A549 (cell line): ENCODE data around the gene P2RX3. TPM values are rescaled to one million over a fixed set of nuclear protein-coding genes. Genes with fewer than 3 reads are reported as not detected.

ENCODE experiments used
- ATAC-seq, 2 experiments: fragments of 200-7000 bp in 1 of 2; fragments of >200 bp in 1 of 2; cut with Nextera tagmentation in 1 of 2; cut with Tn5 transposase in 1 of 2; 3 replicates each; pipeline versions ENCODE4 v1.8.0 to v1.9.1; 2018 to 2020; ENCODE audit warnings: mild to moderate bottlenecking in 1 of 2, moderate library complexity in 1 of 2
- CTCF ChIA-PET: fragments of 300-600 bp; sonication (Branson Sonifier 250); formaldehyde crosslinking; extraction: SDS; loops from one replicate; lab custom pipeline; 2021; ENCODE audit warnings: antibody characterized with exemption, inconsistent platforms; lab: Yijun Ruan, JAX
- POLR2A ChIA-PET: fragments of 350-600 bp; formaldehyde crosslinking; extraction: SDS; loops from one replicate; lab custom pipeline; 2021; ENCODE audit warnings: antibody characterized with exemption, inconsistent platforms; lab: Yijun Ruan, JAX
- DNase-seq, 2 experiments: peaks; one replicate each; pipeline versions ENCODE4 v3.0.0 to v3.0.0-alpha.2; 2011 to 2016; ENCODE audit warnings: low read depth in 1 of 2, low spot score in 1 of 2
- FAIRE-seq: peaks from 2 replicates; lab custom pipeline; 2011; peaks lifted over from hg19 to GRCh38; lab: Jason Lieb, UNC
- H3K27ac ChIP-seq, 2 experiments: fragments of >200 bp; sonication (Bioruptor Twin); formaldehyde crosslinking; 3 replicates each; pipeline ENCODE4 v1.5.1; 2016 to 2017
- H3K4me1 ChIP-seq: fragments of >200 bp; sonication (Bioruptor Twin); formaldehyde crosslinking; 3 replicates; pipeline ENCODE4 v1.6.1; 2016
- H3K4me2 ChIP-seq: fragments of >200 bp; sonication (Bioruptor Twin); formaldehyde crosslinking; 3 replicates; pipeline ENCODE4 v1.6.1; 2016
- H3K4me3 ChIP-seq: fragments of >200 bp; sonication (Bioruptor Twin); formaldehyde crosslinking; 3 replicates; pipeline ENCODE4 v1.5.1; 2016
- H3K9me3 ChIP-seq: fragments of >200 bp; sonication (Bioruptor Twin); formaldehyde crosslinking; 3 replicates; pipeline ENCODE4 v1.6.1; 2016
- BHLHE40 ChIP-seq: IDR thresholded peaks from 2 replicates; pipeline ENCODE4 v1.6.1; 2012; ENCODE audit warnings: low read depth, low read length, inconsistent platforms
- CHD4 ChIP-seq: fragments of 200-600 bp; sonication (generic); IDR thresholded peaks from 2 replicates; pipeline ENCODE4 v1.6.1; 2016; ENCODE audit warnings: antibody characterized with exemption, mild to moderate bottlenecking, borderline replicate concordance
- ESRRA ChIP-seq: fragments of 150-350 bp; IDR thresholded peaks from 2 replicates; pipeline ENCODE4 v1.6.1; 2014; ENCODE audit warnings: mild to moderate bottlenecking, low read length, borderline replicate concordance
- FOSL2 ChIP-seq, 2 experiments: fragments of 450-650 bp in 1 of 2; fragments of >200 bp in 1 of 2; sonication (Bioruptor Twin) in 1 of 2; formaldehyde crosslinking; IDR thresholded peaks; 2 replicates each; pipeline versions ENCODE4 v1.5.0 to v1.6.1; 2016 to 2020; ENCODE audit warnings: mild to moderate bottlenecking in 1 of 2, moderate library complexity in 1 of 2
- HEYL ChIP-seq: fragments of 250-450 bp; sonication (Bioruptor Pico); IDR thresholded peaks from 2 replicates; pipeline ENCODE4 v1.8.0; 2021; ENCODE audit warnings: mild to moderate bottlenecking, moderate library complexity
- HOXA7 ChIP-seq: fragments of 250-450 bp; sonication (Bioruptor Pico); IDR thresholded peaks from 2 replicates; pipeline ENCODE4 v1.5.0; 2020; ENCODE audit warnings: mild to moderate bottlenecking, moderate library complexity
- HOXB13 ChIP-seq: fragments of 250-450 bp; sonication (Bioruptor Pico); IDR thresholded peaks from 2 replicates; pipeline ENCODE4 v1.5.0; 2020; ENCODE audit warnings: low read depth, mild to moderate bottlenecking, moderate library complexity
- KDM1A ChIP-seq: fragments of 200-600 bp; sonication (generic); IDR thresholded peaks from 2 replicates; pipeline ENCODE4 v1.6.1; 2016; ENCODE audit warnings: low read depth, mild to moderate bottlenecking
- MYC ChIP-seq: IDR thresholded peaks from 2 replicates; pipeline ENCODE4 v1.6.1; 2012; ENCODE audit warnings: mild to moderate bottlenecking, inconsistent platforms, low read length, improper control_type of control experiment, borderline replicate concordance
- NPAS2 ChIP-seq: fragments of 250-450 bp; sonication (Bioruptor Pico); IDR thresholded peaks from 2 replicates; pipeline ENCODE4 v1.8.0; 2022; ENCODE audit warnings: mild to moderate bottlenecking, moderate library complexity, borderline replicate concordance
- NR3C1 ChIP-seq: fragments of >200 bp; sonication (Bioruptor Twin); formaldehyde crosslinking; IDR thresholded peaks from 3 replicates; pipeline ENCODE4 v1.6.1; 2017
- RAD21 ChIP-seq, 2 experiments: fragments of >200 bp in 1 of 2; sonication (Bioruptor Twin) in 1 of 2; formaldehyde crosslinking in 1 of 2; IDR thresholded peaks in 1 of 2; conservative IDR thresholded peaks in 1 of 2; 2 replicates in 1 of 2; 3 replicates in 1 of 2; pipeline ENCODE4 v1.6.1; 2012 to 2018; ENCODE audit warnings: inconsistent platforms in 1 of 2
- RCOR1 ChIP-seq: fragments of 150-350 bp; IDR thresholded peaks from 2 replicates; pipeline ENCODE4 v1.6.1; 2014; ENCODE audit warnings: antibody characterized with exemption, low read length, low read depth
- RFX5 ChIP-seq: fragments of 450-650 bp; IDR thresholded peaks from 2 replicates; pipeline ENCODE4 v1.7.1; 2014; ENCODE audit warnings: antibody characterized with exemption, mild to moderate bottlenecking, moderate library complexity
- RNF2 ChIP-seq: fragments of 200-600 bp; sonication (generic); IDR thresholded peaks from 2 replicates; pipeline ENCODE4 v1.6.1; 2016; ENCODE audit warnings: low read depth, mild to moderate bottlenecking, antibody characterized with exemption, moderate library complexity, borderline replicate concordance
- SMC3 ChIP-seq: fragments of >200 bp; sonication (Bioruptor Twin); formaldehyde crosslinking; IDR thresholded peaks from 3 replicates; pipeline ENCODE4 v1.6.1; 2018; ENCODE audit warnings: inconsistent platforms
- SREBF2 ChIP-seq: fragments of 450-650 bp; IDR thresholded peaks from 2 replicates; pipeline ENCODE4 v1.6.1; 2014; ENCODE audit warnings: mild to moderate bottlenecking, moderate library complexity
- TP53 ChIP-seq: fragments of 250-450 bp; sonication (Bioruptor Pico); IDR thresholded peaks from 2 replicates; pipeline ENCODE4 v1.5.0; 2021; ENCODE audit warnings: mild to moderate bottlenecking, moderate library complexity
- ZC3H11A ChIP-seq: fragments of 450-650 bp; IDR thresholded peaks from 2 replicates; pipeline ENCODE4 v1.6.1; 2014; ENCODE audit warnings: antibody characterized with exemption, mild to moderate bottlenecking
- ZSCAN20 ChIP-seq: fragments of 250-450 bp; sonication (Bioruptor Pico); IDR thresholded peaks from 2 replicates; pipeline ENCODE4 v1.8.0; 2022; ENCODE audit warnings: mild to moderate bottlenecking, moderate library complexity
- WGBS: methylation state at CpG from one replicate; pipeline ENCODE4 v1.1.6; 2017; ENCODE audit errors: missing lambda C conversion rate; 5-methylcytosine and 5-hydroxymethylcytosine counted together
- polyA plus RNA-seq, 4 experiments: library from polyadenylated mRNA; depleted of rRNA in 3 of 4; stranded (reverse); fragments of >200 nt; fragmentation: RNase III in 1 of 4; extraction: RNeasy Plus Mini Kit Qiagen cat#74134 plus additional on column Dnase treatment in 1 of 4; gene quantifications; 2 replicates in 3 of 4; 3 replicates in 1 of 4; pipeline ENCODE4 v1.2.3, GENCODE V29; 2011 to 2017
- TF ChIP-seq, protein P1 (sequence below): fragments of 250-450 bp; sonication (Bioruptor Pico); IDR thresholded peaks from 2 replicates; pipeline ENCODE4 v1.5.0; 2021; ENCODE audit warnings: mild to moderate bottlenecking, moderate library complexity, borderline replicate concordance
- TF ChIP-seq, protein P2 (sequence below): IDR thresholded peaks from 2 replicates; pipeline ENCODE4 v1.6.1; 2012
- TF ChIP-seq, protein P3 (sequence below): fragments of 200-600 bp; sonication (generic); IDR thresholded peaks from 2 replicates; pipeline ENCODE4 v1.6.1; 2016; ENCODE audit warnings: antibody characterized with exemption, mild to moderate bottlenecking, moderate library complexity

P2RX3 gene
- polyA plus RNA-seq, 2 of the 4 experiments (the other 2 are of a cell fraction) = 0.05 to 0.37 TPM

DNA sequence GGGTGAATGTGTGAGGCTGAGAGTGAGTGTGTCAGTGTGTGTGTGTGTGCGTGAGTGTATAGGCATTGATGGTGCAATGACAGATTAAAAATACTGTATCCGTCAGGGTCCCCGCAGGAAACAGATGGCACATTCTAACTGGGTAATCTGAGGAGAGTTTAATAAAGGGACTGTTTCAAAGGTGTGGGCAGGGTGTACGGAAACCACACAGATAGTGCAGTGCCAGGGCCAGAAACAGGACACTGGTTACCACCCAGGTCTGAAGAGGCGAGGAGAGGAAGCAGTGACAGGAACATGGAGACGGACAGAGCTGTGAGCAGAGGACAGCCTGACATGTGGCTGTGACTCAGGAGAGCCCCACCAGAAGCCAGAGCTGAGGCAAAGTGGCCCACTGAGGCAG is 16.5 kb downstream of the P2RX3 start:
- no peak for ATAC-seq
- peak overlapping the region in 1 of 2 experiments; percentile 66; a peak in 2 of 6 replicates for H3K27ac ChIP-seq
- FAIRE-seq = no peak
- no peak for TF ChIP-seq ZSCAN20
- TF ChIP-seq RFX5 = no peak
- DNase-seq = no peak
- ChIA-PET POLR2A (no interaction called here), CTCF (interaction anchor here (0.7 to 1.3 kb wide), 3 partner anchors 9 to 105 kb away, joined by 3 to 4 read pairs (median 3); partner anchors contain the start of gene RTN4RL2)
- H3K4me2 ChIP-seq = no peak overlapping the region
- peaks cover 15% of the 10 kb centered on the region for H3K9me3 ChIP-seq
- 93% methylated on average over 6 of the region's 6 CpGs for WGBS
- no peak overlapping the region for H3K4me3 ChIP-seq
- peaks cover 25% of the 10 kb centered on the region for H3K4me1 ChIP-seq

DNA sequence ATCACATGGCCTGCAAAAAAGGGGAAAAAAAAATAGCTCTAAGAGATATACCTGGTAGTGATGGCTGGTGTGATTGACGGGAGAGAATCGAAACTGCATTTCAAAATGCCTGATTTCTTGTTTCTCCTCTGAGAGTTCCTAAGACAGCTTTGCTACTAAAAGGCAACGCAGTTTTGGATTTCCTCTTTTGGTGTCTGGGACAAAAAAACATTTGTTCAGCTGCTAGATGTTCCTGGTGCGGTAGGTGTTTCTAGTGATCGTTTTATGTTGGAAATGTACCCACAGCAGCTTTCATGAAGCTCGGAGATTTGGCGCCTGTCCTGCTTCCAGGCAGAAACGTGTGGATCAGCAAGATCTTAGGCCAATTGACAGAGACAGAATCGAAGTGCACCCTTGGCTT is 18.1 kb downstream of the P2RX3 start:
- WGBS = 79% methylated on average over 9 of the region's 9 CpGs
- no peak for FAIRE-seq
- Histone ChIP-seq H3K4me2 (no peak overlapping the region), H3K4me3 (no peak overlapping the region), H3K27ac (peak overlapping the region in 1 of 2 experiments; percentile 88; a peak in 3 of 6 replicates), H3K9me3 (peaks cover 6% of the 10 kb centered on the region), H3K4me1 (peaks cover 38% of the 10 kb centered on the region)
- ATAC-seq = no peak
- TF ChIP-seq MYC = no peak
- TF ChIP-seq HOXA7 = no peak
- TF ChIP-seq HOXB13 = no peak
- DNase-seq = no peak
- ChIA-PET CTCF (interaction anchor here (0.6 to 5.5 kb wide), 8 partner anchors 11 to 279 kb away, joined by 3 to 33 read pairs (median 4); partner anchors contain the start of gene UBE2L6), POLR2A (interaction anchor here (1.1 kb wide), 1 partner anchor 170 kb away, joined by 3 read pairs; no protein-coding TSS in a partner anchor)

DNA sequence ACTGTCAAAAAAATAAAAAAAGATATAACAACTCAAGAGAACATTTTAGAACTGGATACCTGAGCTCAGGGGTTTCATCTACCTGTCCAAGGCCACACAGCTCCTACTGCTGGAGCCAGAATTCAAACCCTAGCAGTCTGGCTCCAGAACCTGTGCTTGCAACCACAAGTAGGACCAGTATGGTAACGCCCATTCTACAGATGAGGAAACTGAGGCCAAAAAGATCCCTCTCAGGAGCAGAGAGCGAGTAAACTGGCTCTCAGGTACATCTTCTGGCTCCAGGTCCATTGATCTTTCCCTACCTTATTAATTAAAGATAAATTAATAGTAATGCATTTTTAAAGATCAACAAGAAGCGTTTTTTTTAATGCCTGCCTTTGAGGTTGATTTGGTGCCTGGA is 19.2 kb downstream of the P2RX3 start:
- TF ChIP-seq RCOR1 (no peak), TP53 (CRISPR knock-in tag) (no peak), HEYL (CRISPR knock-in tag) (no peak), RAD21 (conservative IDR thresholded peaks at IDR 0.05 in 1 of 2, IDR thresholded peaks at IDR 0.05 in 1 of 2) (no peak), KDM1A (no peak), SREBF2 (no peak), RNF2 (no peak), NR3C1 (no peak), CHD4 (no peak)
- TF ChIP-seq, protein P1, sequence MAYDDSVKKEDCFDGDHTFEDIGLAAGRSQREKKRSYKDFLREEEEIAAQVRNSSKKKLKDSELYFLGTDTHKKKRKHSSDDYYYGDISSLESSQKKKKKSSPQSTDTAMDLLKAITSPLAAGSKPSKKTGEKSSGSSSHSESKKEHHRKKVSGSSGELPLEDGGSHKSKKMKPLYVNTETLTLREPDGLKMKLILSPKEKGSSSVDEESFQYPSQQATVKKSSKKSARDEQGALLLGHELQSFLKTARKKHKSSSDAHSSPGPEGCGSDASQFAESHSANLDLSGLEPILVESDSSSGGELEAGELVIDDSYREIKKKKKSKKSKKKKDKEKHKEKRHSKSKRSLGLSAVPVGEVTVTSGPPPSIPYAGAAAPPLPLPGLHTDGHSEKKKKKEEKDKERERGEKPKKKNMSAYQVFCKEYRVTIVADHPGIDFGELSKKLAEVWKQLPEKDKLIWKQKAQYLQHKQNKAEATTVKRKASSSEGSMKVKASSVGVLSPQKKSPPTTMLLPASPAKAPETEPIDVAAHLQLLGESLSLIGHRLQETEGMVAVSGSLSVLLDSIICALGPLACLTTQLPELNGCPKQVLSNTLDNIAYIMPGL (CRISPR knock-in tag) = no peak
- FAIRE-seq = no peak
- H3K4me2 ChIP-seq = no peak overlapping the region
- 88% methylated on average over 3 of the region's 3 CpGs for WGBS
- CTCF ChIA-PET = interaction anchor here (0.5 to 5.5 kb wide), 10 partner anchors 12 to 287 kb away, joined by 3 to 33 read pairs (median 4); partner anchors contain the start of gene UBE2L6
- no peak for DNase-seq
- ATAC-seq = no peak
- POLR2A ChIA-PET = no interaction called here
- H3K4me1 ChIP-seq = peaks cover 38% of the 10 kb centered on the region
- no peaks in the 10 kb centered on the region for H3K9me3 ChIP-seq
- H3K4me3 ChIP-seq = no peak overlapping the region
- H3K27ac ChIP-seq = peak overlapping the region; percentile 84 to 88; a peak in 5 of 6 replicates

DNA sequence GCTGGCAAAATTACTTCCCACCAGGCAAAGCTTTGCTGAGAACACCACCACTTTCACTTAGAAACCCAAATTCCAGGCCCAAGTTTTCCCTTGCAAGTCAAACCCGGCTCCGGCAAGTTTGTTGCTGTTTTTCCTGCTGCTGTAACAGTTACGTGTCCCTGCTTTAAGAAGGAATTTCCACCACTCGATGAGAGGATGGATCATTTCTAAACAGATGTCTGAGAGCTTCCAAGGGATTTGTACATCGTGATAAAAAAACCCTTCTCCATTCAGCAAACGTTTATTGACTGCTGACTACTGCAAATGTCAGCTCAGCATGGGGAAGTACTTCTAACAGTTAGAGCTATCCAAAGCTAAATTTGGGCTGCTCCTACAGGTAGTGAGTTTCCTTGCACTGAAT is 19.7 kb downstream of the P2RX3 start:
- ATAC-seq = no peak
- H3K27ac ChIP-seq = peak overlapping the region; percentile 84 to 88; a peak in 5 of 6 replicates
- WGBS = 44% methylated on average over 6 of the region's 6 CpGs
- H3K4me1 ChIP-seq = peaks cover 38% of the 10 kb centered on the region
- H3K9me3 ChIP-seq = no peaks in the 10 kb centered on the region
- ChIA-PET POLR2A (no interaction called here), CTCF (interaction anchor here (1.0 to 5.5 kb wide), 7 partner anchors 13 to 286 kb away, joined by 3 to 33 read pairs (median 4); no protein-coding TSS in a partner anchor)
- H3K4me2 ChIP-seq = peak overlapping the region; percentile 65; the same call in 2 of the 3 replicates
- FAIRE-seq = no peak
- H3K4me3 ChIP-seq = no peak overlapping the region
- no peak for DNase-seq
- no peak for TF ChIP-seq FOSL2 (IDR thresholded peaks at IDR 0.05)
- TF ChIP-seq FOSL2 (CRISPR knock-in tag; IDR thresholded peaks at IDR 0.05) = no peak
- TF ChIP-seq SMC3 = no peak
- TF ChIP-seq ZC3H11A = no peak
- no peak for TF ChIP-seq BHLHE40
- no peak for TF ChIP-seq HOXB13
- TF ChIP-seq KDM1A = no peak
- TF ChIP-seq, protein P2, sequence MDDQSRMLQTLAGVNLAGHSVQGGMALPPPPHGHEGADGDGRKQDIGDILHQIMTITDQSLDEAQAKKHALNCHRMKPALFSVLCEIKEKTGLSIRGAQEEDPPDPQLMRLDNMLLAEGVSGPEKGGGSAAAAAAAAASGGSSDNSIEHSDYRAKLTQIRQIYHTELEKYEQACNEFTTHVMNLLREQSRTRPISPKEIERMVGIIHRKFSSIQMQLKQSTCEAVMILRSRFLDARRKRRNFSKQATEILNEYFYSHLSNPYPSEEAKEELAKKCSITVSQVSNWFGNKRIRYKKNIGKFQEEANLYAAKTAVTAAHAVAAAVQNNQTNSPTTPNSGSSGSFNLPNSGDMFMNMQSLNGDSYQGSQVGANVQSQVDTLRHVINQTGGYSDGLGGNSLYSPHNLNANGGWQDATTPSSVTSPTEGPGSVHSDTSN = no peak
- no peak for TF ChIP-seq NPAS2
- TF ChIP-seq ESRRA = no peak
- TF ChIP-seq, protein P3, sequence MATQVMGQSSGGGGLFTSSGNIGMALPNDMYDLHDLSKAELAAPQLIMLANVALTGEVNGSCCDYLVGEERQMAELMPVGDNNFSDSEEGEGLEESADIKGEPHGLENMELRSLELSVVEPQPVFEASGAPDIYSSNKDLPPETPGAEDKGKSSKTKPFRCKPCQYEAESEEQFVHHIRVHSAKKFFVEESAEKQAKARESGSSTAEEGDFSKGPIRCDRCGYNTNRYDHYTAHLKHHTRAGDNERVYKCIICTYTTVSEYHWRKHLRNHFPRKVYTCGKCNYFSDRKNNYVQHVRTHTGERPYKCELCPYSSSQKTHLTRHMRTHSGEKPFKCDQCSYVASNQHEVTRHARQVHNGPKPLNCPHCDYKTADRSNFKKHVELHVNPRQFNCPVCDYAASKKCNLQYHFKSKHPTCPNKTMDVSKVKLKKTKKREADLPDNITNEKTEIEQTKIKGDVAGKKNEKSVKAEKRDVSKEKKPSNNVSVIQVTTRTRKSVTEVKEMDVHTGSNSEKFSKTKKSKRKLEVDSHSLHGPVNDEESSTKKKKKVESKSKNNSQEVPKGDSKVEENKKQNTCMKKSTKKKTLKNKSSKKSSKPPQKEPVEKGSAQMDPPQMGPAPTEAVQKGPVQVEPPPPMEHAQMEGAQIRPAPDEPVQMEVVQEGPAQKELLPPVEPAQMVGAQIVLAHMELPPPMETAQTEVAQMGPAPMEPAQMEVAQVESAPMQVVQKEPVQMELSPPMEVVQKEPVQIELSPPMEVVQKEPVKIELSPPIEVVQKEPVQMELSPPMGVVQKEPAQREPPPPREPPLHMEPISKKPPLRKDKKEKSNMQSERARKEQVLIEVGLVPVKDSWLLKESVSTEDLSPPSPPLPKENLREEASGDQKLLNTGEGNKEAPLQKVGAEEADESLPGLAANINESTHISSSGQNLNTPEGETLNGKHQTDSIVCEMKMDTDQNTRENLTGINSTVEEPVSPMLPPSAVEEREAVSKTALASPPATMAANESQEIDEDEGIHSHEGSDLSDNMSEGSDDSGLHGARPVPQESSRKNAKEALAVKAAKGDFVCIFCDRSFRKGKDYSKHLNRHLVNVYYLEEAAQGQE = no peak
